GM19035 (cell line): ENCODE data around the gene RASA3.
"Not testable (repeated sequence)": the region's sequence is repeated elsewhere in the genome, so short reads cannot be mapped to it uniquely, and the experiment has no call there.

ENCODE experiments used
- ATAC-seq: cut with Tn5 transposase; IDR thresholded peaks from one replicate; pipeline ENCODE4 v1.9.1; 2021; ENCODE audit not compliant: unreplicated experiment

RASA3 gene

GRCh38 chr13:114102521-114103288 is 29.7 kb downstream of the RASA3 start:
- no peak for ATAC-seq

GRCh38 chr13:114102131-114102520 is 30.3 kb downstream of the RASA3 start:
- ATAC-seq: no peak

- no peak for ATAC-seq
These were observed 30.9 kb downstream of the RASA3 start for GRCh38 chr13:114101358-114102130.

DNA sequence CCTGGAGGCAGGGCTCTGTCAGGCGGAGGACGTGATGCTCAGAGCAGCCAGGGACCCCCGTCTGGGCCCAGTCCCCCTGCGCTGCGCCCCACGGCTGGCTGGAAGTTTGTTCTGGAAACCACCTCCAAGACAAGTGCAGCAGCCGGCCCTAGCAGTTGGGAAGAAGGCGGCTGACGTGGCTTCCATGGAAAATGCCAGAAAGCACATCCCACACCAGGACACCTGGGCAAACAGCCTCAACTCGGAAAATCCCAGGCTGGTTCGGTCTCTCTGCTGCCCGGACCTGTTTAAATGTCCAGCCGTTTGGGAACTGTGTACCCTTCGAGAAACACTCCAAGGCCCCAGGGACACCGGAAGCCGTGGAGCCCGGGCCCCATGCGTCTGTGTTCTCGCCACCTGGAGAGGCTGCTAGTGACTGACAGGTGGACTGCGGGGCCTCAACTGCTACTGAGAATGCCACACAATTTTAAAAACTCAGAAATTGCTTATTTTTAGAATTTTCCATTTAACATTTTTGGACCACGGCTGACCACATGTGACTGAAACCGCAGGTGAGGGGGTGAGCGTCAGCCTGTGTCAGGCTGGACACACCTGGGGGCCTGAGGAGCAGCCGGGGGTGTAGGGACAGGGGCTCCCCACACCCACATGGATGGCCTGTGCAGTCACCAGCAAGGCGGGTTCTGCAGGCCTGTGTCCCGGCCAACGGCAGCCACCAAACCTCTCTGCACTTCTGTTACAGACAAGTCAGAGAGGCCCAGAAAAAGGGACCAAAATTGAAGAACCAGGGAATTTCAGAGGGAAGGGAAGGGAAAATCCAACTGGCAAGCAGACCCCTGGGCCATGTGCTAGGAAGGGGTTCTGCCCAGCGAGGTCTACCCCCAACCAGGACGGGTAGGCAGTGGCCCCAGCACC is 31.7 kb downstream of the RASA3 start:
- no peak for ATAC-seq

- no peak for ATAC-seq
These were observed 32.4 kb downstream of the RASA3 start for GRCh38 chr13:114099918-114100445.

GRCh38 chr13:114099191-114099590 is 33.2 kb downstream of the RASA3 start:
- ATAC-seq: no peak

DNA sequence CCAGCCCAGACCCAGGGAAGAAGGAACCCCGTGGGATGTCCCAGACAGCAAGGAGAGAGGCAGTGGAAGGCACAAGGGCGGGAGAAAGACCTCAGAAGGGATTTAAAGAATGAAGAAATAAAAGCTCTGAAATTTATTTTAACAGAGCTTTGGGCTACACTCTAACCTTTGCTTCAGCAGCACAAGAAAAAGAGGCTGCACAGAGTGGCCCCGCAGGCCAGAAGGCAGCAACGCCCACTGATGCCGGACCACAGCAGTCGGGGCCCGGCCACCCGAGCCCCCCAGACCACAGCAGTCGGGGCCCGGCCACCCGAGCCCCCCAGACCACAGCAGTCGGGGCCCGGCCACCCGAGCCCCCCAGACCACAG is 33.8 kb downstream of the RASA3 start:
- not testable (repeated sequence) for ATAC-seq

- no peak for ATAC-seq
These were observed 34.3 kb downstream of the RASA3 start for GRCh38 chr13:114097893-114098688.

DNA sequence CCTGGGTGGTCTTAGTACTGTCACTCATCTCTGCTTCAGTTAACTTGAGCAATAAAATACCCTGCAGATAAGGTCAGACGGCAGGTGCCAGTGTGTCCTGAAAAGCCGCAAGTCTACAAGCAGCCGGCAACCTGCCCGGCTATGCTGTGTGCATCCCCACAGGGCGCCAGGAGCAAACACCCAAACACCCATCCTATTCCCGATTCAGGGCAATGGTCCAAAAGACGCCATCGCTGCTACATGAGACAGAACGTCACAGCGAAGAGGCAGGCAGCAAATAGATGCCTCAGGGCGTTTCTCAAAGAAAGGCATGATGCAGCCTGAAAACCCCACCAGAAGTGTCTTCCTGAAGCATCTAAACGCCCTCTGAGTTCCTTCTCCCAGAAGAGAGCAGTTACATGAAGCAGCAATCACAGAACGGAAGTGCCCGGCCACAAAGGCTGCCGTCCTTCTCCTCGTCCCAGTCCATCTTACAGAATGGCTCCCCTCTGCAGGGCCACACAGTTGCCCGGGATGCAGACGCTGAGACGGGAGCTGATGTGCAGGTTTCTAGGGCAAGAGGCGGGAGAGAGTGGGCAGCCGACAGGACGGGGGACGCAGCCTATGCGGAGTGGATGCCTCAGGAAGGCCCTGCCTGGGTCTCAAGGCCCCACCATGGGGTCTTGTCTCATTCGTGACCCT is 35.1 kb downstream of the RASA3 start:
- no peak for ATAC-seq

GRCh38 chr13:114096811-114097211 is 35.6 kb downstream of the RASA3 start:
- ATAC-seq: no peak

DNA sequence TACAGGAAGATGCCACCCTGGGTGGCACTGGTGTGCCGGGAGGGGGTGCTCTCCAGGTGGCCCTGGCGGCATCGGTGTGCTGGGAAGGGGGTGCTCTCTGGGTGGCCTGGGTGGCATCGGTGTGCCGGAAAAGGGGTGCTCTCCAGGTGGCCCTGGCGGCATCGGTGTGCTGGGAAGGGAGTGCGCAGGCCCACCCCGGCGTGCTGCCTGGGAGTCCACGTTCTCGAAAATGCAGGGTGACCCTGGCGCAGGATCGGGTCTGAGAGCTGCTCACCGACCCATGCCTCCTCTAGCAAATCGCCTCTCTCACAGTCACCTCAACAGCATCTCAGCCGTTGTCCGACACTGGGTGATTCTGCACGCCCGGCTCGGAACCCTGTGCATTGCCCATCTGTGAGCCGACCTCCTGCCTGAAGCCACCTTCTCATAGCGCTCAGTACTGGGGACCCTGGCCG is 36.4 kb downstream of the RASA3 start:
- ATAC-seq: no peak

DNA sequence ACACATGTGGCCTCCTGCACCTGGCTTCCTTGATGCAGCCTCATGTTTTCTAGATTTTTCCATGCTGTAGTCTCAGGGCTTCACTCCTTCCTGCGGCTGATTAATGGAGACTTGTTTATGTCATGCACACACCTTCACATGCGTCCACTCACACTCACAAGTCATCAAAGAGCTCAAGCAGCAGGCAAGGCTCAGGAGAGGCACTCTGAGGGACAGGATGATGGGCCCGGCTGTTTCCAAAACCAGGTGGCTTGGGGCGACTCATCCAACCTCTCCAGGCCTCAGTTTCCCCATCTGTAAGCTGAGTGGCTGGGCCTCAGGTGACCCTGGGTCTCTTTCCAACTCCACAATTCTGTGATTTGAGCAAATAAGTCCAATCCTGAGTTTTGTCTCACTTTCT is 36.9 kb downstream of the RASA3 start:
- ATAC-seq: no peak

GRCh38 chr13:114093118-114093517 is 39.3 kb downstream of the RASA3 start:
- no peak for ATAC-seq

GRCh38 chr13:114092468-114092867 is 40.0 kb downstream of the RASA3 start:
- ATAC-seq: no peak

DNA sequence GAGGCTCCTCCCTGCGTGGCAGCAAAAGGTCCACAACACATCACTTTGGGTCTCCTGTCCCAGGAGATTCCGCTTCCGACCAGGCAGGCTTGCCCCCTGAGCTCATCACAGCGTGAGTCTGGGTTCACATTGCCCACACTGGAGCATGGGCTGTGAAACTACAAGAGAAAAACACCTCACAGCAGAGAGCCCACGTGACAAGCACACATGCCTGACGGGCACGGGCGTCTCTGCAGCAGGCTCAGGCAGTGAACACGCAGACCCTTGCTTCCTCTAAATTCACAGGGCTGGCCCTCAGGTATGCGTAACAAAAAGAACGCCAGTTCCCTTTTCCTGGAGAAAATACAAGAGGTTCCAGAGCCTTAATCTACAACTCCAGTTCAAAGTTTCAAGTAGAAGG is 41.9 kb downstream of the RASA3 start:
- no peak for ATAC-seq

- no peak for ATAC-seq
These were observed 42.5 kb downstream of the RASA3 start for GRCh38 chr13:114089751-114090400.

DNA sequence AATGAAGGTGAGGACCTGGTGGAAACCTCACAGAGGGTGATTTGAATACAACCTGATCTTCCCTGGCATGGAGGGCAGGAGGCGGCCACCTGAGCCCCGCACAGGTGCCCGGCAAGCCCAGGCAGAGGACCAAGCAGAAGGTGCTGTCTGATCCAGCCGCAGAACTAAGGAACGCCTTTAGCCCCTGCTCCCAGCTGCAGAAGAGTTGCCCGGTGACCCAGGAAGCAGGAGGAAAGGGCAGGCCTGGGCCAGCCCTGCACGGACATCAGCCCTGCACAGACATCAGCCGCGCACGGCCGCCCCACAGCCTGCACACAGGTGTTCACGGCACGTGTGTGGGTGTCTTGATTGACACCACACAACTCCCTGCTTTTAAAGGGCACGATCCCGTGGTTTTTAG is 43.1 kb downstream of the RASA3 start:
- no peak for ATAC-seq

DNA sequence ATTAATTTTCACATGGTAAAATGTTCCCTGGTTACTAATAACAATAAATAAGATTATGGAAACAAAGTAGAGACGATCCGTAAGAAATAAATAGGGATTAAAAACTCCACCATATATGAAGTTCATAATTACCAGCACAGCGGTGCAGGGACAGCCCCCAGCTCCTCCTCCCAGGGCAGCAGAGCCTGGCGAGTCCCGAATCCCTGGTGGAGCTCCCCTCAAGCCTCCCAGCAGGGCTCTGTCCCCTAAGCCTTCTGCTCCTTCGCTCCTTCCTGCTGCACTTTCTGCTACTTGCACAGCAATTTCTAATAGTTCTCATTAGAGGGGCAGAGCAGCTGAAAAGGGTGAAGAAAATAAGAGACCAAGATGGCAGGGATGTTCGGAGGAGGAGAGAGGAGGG is 43.6 kb downstream of the RASA3 start:
- ATAC-seq: no peak

DNA sequence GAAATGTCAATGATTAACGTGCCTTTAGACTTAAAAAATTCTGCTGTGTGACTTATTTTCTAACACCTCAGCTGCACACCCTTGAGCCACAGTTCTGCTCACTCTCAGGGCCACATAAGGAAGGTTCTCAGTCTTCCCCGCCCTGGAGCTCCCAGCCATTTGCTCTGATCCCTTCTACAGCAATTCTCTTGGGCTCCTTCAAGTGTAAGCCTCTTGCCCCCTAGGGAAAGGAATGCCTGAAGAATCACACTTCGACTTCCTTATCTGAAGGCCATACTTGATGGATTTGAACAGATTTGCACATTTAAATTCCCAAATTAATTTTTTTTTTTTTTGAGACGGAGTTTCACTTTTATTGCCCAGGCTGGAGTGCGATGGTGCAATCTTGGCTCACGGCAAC is 44.2 kb downstream of the RASA3 start:
- no peak for ATAC-seq
